ENCODE measurements around the gene CFAP141.
"Not testable (repeated sequence)": the region's sequence is repeated elsewhere in the genome, so short reads cannot be mapped to it uniquely, and the experiment has no call there.

The CFAP141 gene

DNA sequence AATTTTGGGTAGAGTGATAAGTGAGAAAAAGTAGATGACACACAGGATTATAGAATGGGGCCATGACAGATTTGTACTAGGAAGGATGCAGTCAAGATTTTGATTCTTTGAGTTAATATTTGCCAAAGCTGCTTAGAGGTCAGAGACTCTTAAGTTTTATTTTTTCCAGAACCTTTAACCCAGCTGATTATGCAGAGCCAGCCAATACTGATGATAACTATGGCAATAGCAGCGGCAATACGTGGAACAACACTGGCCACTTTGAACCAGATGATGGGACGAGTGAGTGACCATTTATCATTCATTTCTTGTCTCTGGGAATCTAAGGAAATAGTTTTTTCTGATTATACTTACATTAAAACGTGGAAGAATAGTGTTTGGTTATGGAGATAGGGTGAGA, 30.7 kb upstream of the CFAP141 start:
- TF ChIP-seq, protein P1, sequence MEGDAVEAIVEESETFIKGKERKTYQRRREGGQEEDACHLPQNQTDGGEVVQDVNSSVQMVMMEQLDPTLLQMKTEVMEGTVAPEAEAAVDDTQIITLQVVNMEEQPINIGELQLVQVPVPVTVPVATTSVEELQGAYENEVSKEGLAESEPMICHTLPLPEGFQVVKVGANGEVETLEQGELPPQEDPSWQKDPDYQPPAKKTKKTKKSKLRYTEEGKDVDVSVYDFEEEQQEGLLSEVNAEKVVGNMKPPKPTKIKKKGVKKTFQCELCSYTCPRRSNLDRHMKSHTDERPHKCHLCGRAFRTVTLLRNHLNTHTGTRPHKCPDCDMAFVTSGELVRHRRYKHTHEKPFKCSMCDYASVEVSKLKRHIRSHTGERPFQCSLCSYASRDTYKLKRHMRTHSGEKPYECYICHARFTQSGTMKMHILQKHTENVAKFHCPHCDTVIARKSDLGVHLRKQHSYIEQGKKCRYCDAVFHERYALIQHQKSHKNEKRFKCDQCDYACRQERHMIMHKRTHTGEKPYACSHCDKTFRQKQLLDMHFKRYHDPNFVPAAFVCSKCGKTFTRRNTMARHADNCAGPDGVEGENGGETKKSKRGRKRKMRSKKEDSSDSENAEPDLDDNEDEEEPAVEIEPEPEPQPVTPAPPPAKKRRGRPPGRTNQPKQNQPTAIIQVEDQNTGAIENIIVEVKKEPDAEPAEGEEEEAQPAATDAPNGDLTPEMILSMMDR (IDR thresholded peaks at IDR 0.05; ENCODE audit: low read depth, low read length): no peak
- DNase-seq (ENCODE audit: extremely low read depth, low read depth): no peak

DNA sequence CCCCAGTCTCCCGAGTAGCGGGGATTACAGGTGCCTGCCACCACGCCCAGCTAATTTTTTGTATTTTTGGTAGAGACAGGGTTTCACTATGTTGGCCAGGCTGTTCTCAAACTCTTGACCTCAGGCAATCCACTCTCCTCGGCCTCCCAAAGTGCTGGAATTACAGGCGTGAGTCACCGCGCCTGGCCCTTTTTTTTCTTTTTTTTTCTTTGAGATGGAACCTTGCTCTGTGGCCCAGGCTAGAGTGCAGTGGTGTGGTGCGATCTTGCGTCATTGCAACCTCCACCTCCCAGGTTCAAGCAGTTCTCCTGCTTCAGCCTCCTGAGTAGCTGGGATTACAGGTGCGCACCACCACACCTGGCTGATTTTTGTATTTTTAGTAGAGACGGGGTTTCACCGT, 27.0 kb upstream of the CFAP141 start:
- not testable (repeated sequence) for DNase-seq (ENCODE audit: extremely low read depth, low read depth)

DNA sequence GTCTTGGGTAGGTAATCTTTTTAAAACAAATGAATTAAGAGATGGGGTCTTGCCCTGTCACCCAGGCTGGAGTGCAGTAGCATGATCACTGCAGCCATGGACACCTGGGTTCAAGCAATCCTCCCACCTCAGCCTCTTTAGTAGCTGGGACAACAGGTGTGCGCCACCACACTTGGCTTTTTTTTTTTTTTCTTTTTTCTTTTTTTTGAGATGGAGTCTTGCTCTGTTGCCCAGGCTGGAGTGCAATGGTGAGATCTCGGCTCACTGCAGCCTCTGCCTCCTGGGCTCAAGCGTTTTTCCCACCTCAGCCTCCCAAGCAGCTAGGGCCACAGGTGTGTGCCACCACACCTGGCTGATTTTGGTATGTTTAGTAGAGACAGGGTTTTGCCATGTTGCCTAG, 25.0 kb upstream of the CFAP141 start:
- not testable (repeated sequence) for DNase-seq (ENCODE audit: extremely low read depth, low read depth)

DNA sequence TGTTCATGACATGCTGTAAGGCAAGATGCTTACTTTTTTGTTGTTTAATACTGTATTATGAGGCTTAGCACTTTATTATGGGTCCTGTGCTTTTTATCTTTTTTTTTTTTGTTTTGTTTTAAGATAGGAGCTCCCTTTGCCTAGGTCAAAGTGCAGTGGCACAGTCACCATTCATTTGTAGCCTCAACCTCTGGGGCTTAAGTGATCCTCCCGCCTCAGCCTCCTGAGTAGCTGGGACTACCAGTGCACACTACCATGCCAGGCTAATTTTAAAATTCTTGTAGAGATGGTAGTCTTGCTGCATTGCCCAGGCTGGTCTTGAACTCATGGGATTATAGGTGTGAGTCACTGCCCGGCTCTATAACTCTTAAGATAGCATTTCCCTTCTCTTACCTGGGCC, 19.2 kb upstream of the CFAP141 start:
- DNase-seq (ENCODE audit: extremely low read depth, low read depth): no peak
- TF ChIP-seq, protein P1 (IDR thresholded peaks at IDR 0.05; ENCODE audit: low read depth, low read length): no peak

DNA sequence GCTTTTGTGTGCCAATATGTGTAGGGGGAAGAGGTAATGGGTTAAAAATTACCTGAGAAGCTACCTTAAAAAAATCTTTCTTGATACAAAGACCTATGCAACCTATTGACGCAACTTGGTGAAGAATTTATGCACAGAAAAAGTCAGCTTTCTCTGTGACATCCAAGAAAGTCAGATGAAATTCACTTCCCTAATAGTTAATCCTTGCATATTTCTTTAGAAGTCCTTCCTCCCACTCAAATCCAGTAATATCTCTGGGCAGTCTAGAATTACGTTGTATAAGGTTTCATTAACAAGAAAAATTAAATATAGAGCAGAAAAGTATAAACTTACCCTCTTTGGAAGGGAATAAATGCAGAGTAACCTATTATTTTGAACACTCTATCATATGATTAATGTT, 17.5 kb upstream of the CFAP141 start:
- TF ChIP-seq, protein P1 (IDR thresholded peaks at IDR 0.05; ENCODE audit: low read depth, low read length): no peak

DNA sequence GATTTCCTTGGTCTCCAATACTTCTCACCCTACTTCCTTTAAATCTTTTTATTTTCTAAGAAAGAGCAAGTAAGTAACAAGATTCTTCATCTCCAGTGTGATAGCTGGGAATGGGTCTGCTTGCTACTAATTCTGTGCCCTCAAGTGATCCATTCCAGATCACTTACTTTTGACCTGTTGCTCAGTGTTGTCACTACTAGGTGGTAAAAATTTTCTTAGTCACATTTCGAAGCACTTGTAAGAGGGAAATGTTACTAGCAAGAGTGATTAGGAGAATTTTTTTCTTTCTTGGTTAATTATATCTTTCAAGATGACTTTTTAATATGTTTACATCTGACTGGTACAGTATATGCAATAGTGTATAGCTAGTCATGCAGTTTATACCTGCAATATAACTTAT, 16.8 kb upstream of the CFAP141 start:
- TF ChIP-seq, protein P1 (IDR thresholded peaks at IDR 0.05; ENCODE audit: low read depth, low read length): no peak
- no peak for DNase-seq (ENCODE audit: extremely low read depth, low read depth)

More for the DNA sequence above, 17.5 kb upstream of the CFAP141 start:
- DNase-seq (ENCODE audit: extremely low read depth, low read depth): no peak

DNA sequence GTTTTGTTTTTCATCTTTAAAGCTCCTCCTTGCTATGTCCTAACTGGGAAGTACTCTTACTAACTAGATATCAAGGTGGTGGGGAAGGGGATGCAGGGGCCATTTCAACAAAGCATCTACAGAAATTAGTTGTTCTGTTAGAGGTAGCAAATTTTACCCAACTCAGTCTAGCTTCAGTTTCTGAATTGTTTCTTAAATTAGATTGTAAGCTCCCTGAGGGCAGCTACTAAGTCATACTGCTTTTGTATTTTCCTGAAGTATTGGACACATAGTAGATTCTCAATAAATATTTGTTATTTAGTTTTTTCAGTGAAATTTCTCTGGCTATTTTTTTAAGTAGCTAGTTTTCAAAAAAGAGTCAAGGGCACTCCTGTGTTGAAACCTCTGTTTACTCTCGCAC, 16.4 kb upstream of the CFAP141 start:
- DNase-seq (ENCODE audit: extremely low read depth, low read depth): no peak
- TF ChIP-seq, protein P1 (IDR thresholded peaks at IDR 0.05; ENCODE audit: low read depth, low read length): no peak

DNA sequence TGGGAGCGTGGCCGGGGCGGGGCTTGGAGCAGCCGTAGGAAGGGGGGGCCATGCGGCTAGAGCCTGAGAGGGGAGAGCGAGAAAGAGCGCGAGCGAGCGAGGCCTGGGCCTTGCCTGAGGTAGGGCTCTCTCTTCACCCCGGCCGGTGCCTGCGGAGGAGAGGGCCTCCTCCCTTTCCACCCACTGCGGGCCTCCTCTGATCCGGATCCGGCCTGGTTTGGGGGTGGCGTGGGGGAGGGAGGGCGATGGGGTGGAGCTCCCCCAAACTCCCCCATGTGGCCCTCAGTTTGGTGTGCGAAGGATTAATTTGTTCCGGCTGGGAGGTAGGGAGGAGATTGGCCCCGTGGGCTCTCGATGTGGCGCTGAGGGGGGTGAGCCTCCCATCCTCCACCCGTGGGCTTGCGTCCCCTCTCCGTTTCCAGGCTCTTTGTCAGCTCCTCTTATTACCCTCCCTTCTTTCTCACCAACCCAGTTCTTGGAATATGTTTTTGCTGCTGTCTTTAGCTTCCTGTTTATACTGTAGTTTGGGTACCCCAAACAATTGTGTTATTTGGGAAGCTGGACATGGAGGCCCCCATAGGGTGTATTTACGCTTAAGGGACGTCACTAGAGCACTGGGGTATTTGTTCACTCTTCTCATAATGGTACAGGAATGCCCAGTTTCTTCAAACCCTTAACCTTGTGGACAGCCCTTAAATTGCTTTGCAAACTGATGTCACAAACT, 15.3 kb upstream of the CFAP141 start:
- DNase-seq (ENCODE audit: extremely low read depth, low read depth): no peak
- TF ChIP-seq, protein P1 (IDR thresholded peaks at IDR 0.05; ENCODE audit: low read depth, low read length): no peak
